Lung (tissue), 12 donors: ENCODE data around the gene FUT2. TPM values are rescaled to one million over a fixed set of nuclear protein-coding genes. Genes with fewer than 3 reads are reported as not detected.

Experiments
- ATAC-seq: fragments of 200-7000 bp; cut with Tn5 transposase; one replicate; pipeline ENCODE4 v1.9.1; 2020; ENCODE audit warnings: moderate number of reproducible peaks; ENCODE audit not compliant: insufficient read depth, low FRiP score
- DNase-seq, 3 donors: peaks; one replicate each; pipeline ENCODE4 v3.0.0-alpha.2; 2013 to 2017
- H3K27ac ChIP-seq, 2 donors: one replicate each; pipeline ENCODE4 v1.5.1; 2013; ENCODE audit warnings: mild to moderate bottlenecking in 2 of 2, moderate library complexity in 2 of 2, control low read depth in 1 of 2, inconsistent platforms in 1 of 2, low read depth in 1 of 2, low read length in 1 of 2
- H3K27me3 ChIP-seq, 3 donors: one replicate each; pipeline ENCODE4 v1.5.1; 2013; ENCODE audit warnings: low read length in 2 of 3; ENCODE audit not compliant: control insufficient read depth in 3 of 3, insufficient read depth in 3 of 3
- H3K36me3 ChIP-seq, 4 donors: one replicate each; pipeline ENCODE4 v1.5.1; 2013; ENCODE audit warnings: low read length in 4 of 4, mild to moderate bottlenecking in 1 of 4, moderate library complexity in 1 of 4; ENCODE audit not compliant: control insufficient read depth in 4 of 4, insufficient read depth in 4 of 4
- H3K4me1 ChIP-seq, 5 donors: one replicate each; pipeline ENCODE4 v1.5.1; 2013; ENCODE audit warnings: low read length in 5 of 5, mild to moderate bottlenecking in 2 of 5, moderate library complexity in 1 of 5; ENCODE audit not compliant: control insufficient read depth in 5 of 5, insufficient read depth in 5 of 5
- H3K4me3 ChIP-seq: one replicate; pipeline ENCODE4 v1.5.1; 2013; ENCODE audit warnings: mild to moderate bottlenecking, control low read depth, moderate library complexity
- H3K9ac ChIP-seq, 2 donors: one replicate each; pipeline ENCODE4 v1.5.1; 2013; ENCODE audit warnings: low read length in 2 of 2, control low read depth in 1 of 2; ENCODE audit not compliant: insufficient read depth in 1 of 2
- H3K9me3 ChIP-seq, 4 donors: one replicate each; pipeline ENCODE4 v1.5.1; 2013; ENCODE audit warnings: low read length in 3 of 4, mild to moderate bottlenecking in 1 of 4, moderate library complexity in 1 of 4; ENCODE audit not compliant: control insufficient read depth in 4 of 4, insufficient read depth in 3 of 4
- CTCF ChIP-seq: IDR thresholded peaks from 2 replicates; pipeline ENCODE4 v1.5.1; 2012; ENCODE audit warnings: mild to moderate bottlenecking; ENCODE audit errors: control extremely low read depth, extremely low read depth
- WGBS, 2 donors: extraction: QIAGEN DNeasy Blood & Tissue Kit; methylation state at CpG; one replicate each; pipeline ENCODE4 v1.1.7; 2013; 5-methylcytosine and 5-hydroxymethylcytosine counted together
- polyA plus RNA-seq, 2 donors: library from polyadenylated mRNA; stranded (reverse); fragments of 200-250 nt; gene quantifications; one replicate each; pipeline ENCODE4 v1.2.1, GENCODE V29; 2013
- total RNA-seq, 2 donors: library from RNA; depleted of rRNA in 1 of 2; stranded (reverse); fragments of >200 nt in 1 of 2; gene quantifications; one replicate each; pipeline ENCODE4 v1.2.1, GENCODE V29; 2014 to 2021
- donor health status: control.
- donor health status: control.
- donor health status: Bipolar disorder and iron deficiency.
- donor health status: healthy.
- donor health status: DM: yes; HTN: yes; CAD: no.

FUT2 gene
- total and polyA plus RNA-seq, 4 donors, result 0.40 to 6.5 (median 5.0) TPM

DNA sequence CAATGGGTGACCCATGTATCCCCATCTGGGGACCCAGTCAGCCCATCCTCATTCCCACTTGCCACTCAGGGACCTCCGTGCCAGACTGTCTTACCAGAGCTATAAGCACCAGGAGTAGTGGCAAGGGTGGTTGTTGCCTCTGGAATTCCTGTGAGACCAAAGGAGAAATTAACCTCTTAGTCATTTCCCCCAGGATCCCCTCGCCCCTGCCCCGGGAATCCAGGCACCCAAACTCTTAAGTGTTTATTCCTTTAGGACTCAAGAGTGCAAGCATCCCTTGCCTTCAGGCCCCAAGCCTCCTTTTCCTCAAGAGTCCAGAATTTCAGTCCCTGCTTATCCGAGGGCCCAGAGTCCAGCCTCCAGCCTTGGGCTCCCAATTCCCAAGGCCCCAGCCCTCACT, 32.1 kb upstream of the FUT2 start:
- no peaks in the 10 kb centered on the region for H3K9me3 ChIP-seq
- H3K27me3 ChIP-seq, result no peaks in the 10 kb centered on the region
- no peaks in the 10 kb centered on the region for H3K36me3 ChIP-seq
- DNase-seq, result no peak
- no peak overlapping the region for H3K27ac ChIP-seq
- no peak for ATAC-seq
- 96 to 98% methylated on average over 4 of the region's 4 CpGs for WGBS, 2 donors
- H3K9ac ChIP-seq, result no peak overlapping the region
- TF ChIP-seq CTCF, result no peak
- peaks cover 0 to 7% (median 0%) of the 10 kb centered on the region in 5 donors for H3K4me1 ChIP-seq
- no peak overlapping the region for H3K4me3 ChIP-seq

GRCh38 chr19:48664476-48664875, 31.3 kb upstream of the FUT2 start:
- H3K4me1 ChIP-seq, result peaks cover 0 to 7% (median 0%) of the 10 kb centered on the region in 5 donors
- no peaks in the 10 kb centered on the region for H3K36me3 ChIP-seq
- no peak overlapping the region for H3K9ac ChIP-seq
- WGBS, 2 donors, result 91 to 96% methylated on average over 9 to 14 of the region's 14 CpGs
- TF ChIP-seq CTCF, result no peak
- DNase-seq (no peak), ATAC-seq (no peak)
- H3K27ac ChIP-seq, result no peak overlapping the region
- no peak overlapping the region for H3K4me3 ChIP-seq
- no peaks in the 10 kb centered on the region for H3K27me3 ChIP-seq
- H3K9me3 ChIP-seq, result no peaks in the 10 kb centered on the region

- TF ChIP-seq CTCF, result no peak
- Histone ChIP-seq H3K27ac (no peak overlapping the region), H3K9me3 (no peaks in the 10 kb centered on the region), H3K4me1 (peaks cover 0 to 6% (median under 1%) of the 10 kb centered on the region in 5 donors), H3K9ac (no peak overlapping the region), H3K27me3 (no peaks in the 10 kb centered on the region), H3K36me3 (no peaks in the 10 kb centered on the region), H3K4me3 (no peak overlapping the region)
- no peak for DNase-seq
- ATAC-seq, result no peak
- WGBS, 2 donors, result 94 to 97% methylated on average over 6 of the region's 6 CpGs
Observed at GRCh38 chr19:48665786-48666185, 30.0 kb upstream of the FUT2 start.

- 80 to 91% methylated on average over 3 of the region's 3 CpGs for WGBS, 2 donors
Observed at GRCh38 chr19:48668332-48668731, 27.4 kb upstream of the FUT2 start.

More at GRCh38 chr19:48668332-48668731, 27.4 kb upstream of the FUT2 start:
- no peak for TF ChIP-seq CTCF
- H3K9me3 ChIP-seq, result no peaks in the 10 kb centered on the region
- no peak overlapping the region for H3K27ac ChIP-seq
- no peaks in the 10 kb centered on the region for H3K36me3 ChIP-seq
- peaks cover 0 to 5% (median 0%) of the 10 kb centered on the region in 5 donors for H3K4me1 ChIP-seq
- H3K27me3 ChIP-seq, result no peaks in the 10 kb centered on the region
- ATAC-seq (no peak), DNase-seq (no peak)
- H3K9ac ChIP-seq, result no peak overlapping the region
- no peak overlapping the region for H3K4me3 ChIP-seq
